ENCODE results near the gene ARHGDIG.
"Not testable (repeated sequence)": the region's sequence is repeated elsewhere in the genome, so short reads cannot be mapped to it uniquely, and the experiment has no call there.

ARHGDIG gene

GRCh38 chr16:324451-325334 is 44.3 kb downstream of the ARHGDIG start:
- DNase-seq (ENCODE audit: low read depth in 2 of 2, low spot score in 1 of 2) = peak; percentile 28 to 32

GRCh38 chr16:325375-326145 is 45.2 kb downstream of the ARHGDIG start:
- no peak for DNase-seq (ENCODE audit: low read depth in 2 of 2, low spot score in 1 of 2)

GRCh38 chr16:330741-331140 is 50.4 kb downstream of the ARHGDIG start:
- DNase-seq (ENCODE audit: low read depth in 2 of 2, low spot score in 1 of 2) = no peak

- DNase-seq (ENCODE audit: low read depth in 2 of 2, low spot score in 1 of 2) = not testable (repeated sequence)
Measured at GRCh38 chr16:331181-331814, 50.9 kb downstream of the ARHGDIG start.

All from stimulated activated CD8-positive, alpha-beta memory T cell treated with anti-CD3 and anti-CD28 coated beads, Interleukin-4, amount 100 ng/mL, for 4 hours (primary cell).